HG03342 (cell line): ENCODE measurements around the gene TRAPPC12.

Experiments used
- ATAC-seq: cut with Tn5 transposase; IDR thresholded peaks from one replicate; pipeline ENCODE4 v1.9.1; 2021; ENCODE audit warnings: mild to moderate bottlenecking, moderate library complexity; ENCODE audit not compliant: unreplicated experiment

The TRAPPC12 gene

DNA sequence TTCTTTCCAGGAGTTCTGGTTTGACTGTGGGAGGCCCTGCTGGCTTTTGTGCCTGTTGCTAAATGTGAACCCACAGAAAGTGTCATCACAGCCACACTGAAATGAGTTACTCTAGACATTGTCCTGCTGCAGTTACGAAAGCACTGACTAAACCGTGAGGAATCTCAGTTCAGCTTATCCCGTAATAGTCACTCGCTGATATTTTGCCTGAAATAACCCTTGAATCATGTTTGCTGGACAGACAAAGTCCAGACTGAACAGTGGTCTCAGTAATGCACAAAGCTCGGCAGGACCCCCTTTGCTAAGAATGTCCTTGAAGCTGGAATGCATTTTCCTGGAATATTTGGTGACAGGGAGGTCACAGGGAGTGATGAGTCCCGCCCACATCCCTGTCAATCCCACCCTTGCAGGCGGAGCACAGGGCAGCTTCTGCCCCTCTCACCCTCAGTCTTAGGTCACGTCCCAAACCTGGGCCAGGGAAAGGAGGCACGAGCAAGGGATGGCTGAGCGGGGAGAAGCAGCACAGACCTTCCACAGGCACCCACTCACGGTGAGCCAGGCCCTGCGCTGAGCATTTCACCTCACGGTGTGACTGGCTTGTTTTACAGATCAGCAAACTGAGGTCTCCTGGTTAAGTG is 86.5 kb downstream of the TRAPPC12 start:
- ATAC-seq: no peak

- no peak for ATAC-seq
Measured at GRCh38 chr2:3466482-3466863, 87.0 kb downstream of the TRAPPC12 start.

DNA sequence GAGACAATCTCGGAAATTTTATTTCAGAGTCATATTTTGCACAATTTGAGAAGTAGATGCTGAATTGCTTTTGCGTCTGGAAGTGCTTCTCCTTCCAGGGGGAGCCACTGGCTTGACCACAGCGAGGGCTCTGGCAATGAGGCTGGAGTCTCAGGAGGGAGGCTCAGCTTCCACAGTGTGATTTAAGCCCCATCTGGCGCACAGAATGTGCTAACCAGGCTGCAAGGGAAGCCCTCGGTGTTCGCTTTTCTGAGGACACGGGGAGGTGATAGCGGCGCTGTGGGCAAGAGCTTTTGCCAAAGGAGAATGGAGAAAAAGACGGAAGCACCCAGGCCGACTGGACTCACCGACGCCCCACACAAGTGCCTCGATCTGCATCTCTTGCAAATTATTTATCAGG is 87.5 kb downstream of the TRAPPC12 start:
- no peak for ATAC-seq

- no peak for ATAC-seq
Measured at GRCh38 chr2:3467654-3468053, 88.2 kb downstream of the TRAPPC12 start.

DNA sequence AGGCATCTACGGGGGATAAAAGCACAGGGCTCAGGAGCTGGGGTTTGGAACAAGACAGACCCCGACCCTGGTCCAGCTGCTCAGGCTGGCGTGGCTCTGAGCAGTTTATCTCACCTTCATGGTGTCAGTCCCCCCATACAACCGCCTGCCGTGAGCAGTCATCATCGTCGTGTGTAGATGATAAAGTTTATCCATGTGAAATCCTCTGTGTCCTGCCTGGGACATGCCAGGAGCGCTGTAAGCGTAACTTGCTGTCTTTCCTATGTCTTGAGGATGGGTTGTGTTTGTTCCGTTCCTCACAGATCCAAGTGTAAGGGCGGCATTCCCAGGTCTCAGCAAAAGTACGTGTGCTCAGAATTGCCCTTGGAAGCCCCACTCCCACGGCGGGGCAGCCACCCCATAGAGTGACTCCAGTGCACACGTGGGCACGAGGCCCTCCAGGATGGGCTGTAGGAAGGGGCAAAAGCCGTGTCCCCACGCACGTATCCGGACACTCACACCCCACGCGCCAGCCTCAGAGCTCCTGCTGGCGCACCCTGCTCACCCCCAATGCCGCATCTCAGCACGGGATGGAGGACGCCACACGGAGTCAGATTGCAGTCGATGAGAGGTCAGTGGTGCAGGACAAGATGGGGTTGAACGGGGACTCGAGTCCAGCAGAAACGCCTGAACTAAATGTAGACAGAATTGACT is 88.9 kb downstream of the TRAPPC12 start:
- ATAC-seq: no peak

DNA sequence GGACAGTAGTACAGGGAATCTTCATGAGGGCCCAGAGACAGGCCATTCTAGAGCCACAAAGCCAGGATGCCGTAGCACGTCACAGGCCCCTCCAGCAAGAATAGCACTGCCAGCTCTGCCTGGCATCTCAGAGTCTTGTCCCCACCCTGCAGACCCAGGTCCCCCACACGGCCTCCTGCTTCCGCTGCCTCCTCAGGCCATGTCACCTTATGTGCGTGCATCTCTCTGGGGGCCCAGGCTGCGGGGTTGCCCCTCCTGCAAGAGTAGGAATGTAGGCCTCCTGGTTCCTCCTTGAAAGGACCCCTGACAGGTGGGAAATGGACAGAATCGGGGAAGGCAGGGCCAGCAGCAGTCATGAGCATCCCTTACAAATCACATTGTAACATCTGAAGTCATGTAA is 90.0 kb downstream of the TRAPPC12 start:
- no peak for ATAC-seq

DNA sequence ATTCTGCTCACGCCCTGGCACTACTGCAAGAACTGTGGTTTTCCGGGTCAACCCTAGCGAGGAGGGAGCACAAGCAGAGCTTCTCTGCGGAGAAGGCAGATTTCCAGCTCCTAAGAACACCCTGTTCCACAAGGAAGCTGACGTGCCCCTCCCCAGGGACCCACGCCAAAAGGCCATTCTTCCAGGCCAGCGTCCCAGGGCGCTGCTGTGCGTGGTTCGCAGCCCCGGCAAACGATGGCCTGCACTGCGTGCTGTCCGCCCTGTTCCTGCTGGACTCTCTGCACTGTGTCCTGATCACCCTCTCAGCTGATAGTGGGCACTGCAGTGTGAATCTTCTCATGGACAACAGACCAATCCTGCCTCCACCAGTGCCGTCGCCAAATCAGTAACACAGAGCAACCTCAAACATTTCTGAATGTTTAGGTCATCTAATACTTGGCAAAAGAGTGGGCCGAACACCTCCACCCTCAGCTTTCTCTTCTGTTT is 90.7 kb downstream of the TRAPPC12 start:
- no peak for ATAC-seq

GRCh38 chr2:3470856-3471737 is 91.6 kb downstream of the TRAPPC12 start:
- no peak for ATAC-seq

- ATAC-seq: no peak
Measured at GRCh38 chr2:3472296-3472695, 92.8 kb downstream of the TRAPPC12 start.

DNA sequence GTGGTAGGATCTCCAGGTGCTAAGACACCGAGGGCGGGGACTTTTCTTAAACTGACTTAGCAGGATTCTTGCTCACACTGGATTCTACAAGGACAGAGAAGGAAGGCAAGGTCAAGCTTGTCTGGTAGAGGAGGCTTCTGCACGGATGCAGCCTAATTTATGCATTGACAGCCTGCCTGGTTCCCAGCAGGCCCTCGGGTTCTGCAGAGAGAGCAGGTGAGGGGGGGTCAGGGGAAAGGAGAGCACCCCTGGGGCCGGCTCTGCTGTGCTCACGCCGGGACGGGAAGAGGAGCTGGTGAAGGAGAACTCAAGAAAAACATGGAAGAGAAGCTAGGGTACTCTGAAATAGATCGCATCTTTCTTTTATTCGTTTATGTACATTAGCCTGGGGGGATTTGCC is 93.5 kb downstream of the TRAPPC12 start:
- no peak for ATAC-seq

DNA sequence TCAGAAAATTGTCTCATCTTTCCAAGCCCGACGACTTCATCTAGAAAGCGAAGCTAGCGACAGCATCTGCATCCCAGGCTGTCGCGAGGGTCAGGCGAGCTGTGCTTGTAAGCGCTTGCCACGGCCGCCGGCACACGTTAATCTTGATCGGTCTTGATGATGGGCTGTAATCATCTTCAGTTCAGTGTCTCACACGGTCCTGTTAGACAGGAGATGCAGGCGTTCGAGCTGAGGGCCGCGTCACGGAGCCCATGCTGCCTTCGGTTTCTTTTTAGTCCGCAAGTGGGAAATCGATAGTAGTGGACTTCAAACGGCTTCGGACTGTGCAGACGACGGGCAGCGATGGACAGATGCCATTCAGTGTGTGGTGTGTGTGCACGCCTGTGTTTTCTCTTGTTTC is 96.3 kb downstream of the TRAPPC12 start:
- no peak for ATAC-seq

- no peak for ATAC-seq
Measured at GRCh38 chr2:3476321-3476984, 97.0 kb downstream of the TRAPPC12 start.

GRCh38 chr2:3476985-3477327 is 97.5 kb downstream of the TRAPPC12 start:
- ATAC-seq: no peak

DNA sequence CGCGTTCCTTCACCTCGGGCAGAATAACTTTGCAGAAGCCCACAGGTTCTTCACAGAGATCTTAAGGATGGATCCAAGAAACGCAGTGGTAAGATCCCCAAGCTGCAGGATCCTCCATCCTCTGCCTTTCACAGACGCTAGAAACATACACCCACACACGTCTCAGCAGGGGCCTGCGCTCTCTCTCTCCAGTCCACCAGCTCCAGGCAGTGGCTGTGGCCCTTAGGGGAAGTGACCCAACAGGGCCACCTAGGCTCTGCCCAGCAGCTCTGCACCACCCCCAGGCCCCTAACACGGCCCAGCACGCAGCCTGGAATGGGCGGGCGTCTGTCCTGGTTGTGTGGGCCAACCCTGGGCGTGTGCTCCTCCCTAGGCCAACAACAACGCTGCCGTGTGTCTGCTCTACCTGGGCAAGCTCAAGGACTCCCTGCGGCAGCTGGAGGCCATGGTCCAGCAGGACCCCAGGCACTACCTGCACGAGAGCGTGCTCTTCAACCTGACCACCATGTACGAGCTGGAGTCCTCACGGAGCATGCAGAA is 99.4 kb downstream of the TRAPPC12 start:
- no peak for ATAC-seq

GRCh38 chr2:3479430-3480320 is 100.2 kb downstream of the TRAPPC12 start:
- no peak for ATAC-seq

GRCh38 chr2:3480352-3481010 is 101.0 kb downstream of the TRAPPC12 start:
- no peak for ATAC-seq

GRCh38 chr2:3481011-3481400 is 101.5 kb downstream of the TRAPPC12 start:
- ATAC-seq: no peak

- ATAC-seq: no peak
Measured at GRCh38 chr2:3481736-3482362, 102.4 kb downstream of the TRAPPC12 start.

GRCh38 chr2:3482363-3482821 is 102.9 kb downstream of the TRAPPC12 start:
- no peak for ATAC-seq
